ENCODE results near the gene ERO1B. TPM values are rescaled to one million over a fixed set of nuclear protein-coding genes. Genes with fewer than 3 reads are reported as not detected.

Gene ERO1B
- total RNA-seq, 2 experiments from 2014 or later = 15.2 to 16.5 TPM

DNA sequence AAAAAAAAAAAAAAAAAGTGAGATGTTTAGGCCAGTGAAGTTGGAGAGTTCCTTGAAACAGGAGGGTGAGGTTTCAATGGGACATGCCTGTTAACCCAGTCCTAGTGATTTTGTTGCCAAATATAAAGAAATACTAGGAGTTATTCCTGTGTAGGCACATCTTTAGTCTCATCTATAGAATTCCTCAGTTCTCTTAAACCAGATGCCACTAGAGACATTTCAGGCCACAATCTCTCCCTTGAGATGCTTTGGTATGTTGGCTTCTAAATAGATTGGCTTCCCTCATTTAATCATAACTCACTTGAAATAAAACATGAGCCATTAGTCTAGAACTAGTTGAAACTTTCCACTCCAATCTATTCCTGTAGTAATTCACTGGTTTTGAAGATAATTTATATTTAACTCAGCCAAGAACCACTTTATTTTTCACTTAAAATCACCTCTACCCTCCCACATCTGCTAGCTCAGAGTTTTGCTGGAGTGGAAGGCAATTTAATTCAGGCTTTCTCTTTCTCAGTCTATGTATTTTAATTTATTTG, 109.6 kb downstream of the ERO1B start:
- ChIA-PET CTCF (interaction anchor here (0.7 kb wide), 1 partner anchor 159 kb away, joined by 3 read pairs; no protein-coding TSS in a partner anchor), POLR2A (no interaction called here)
- DNase-seq = no peak
- H3K4me3 ChIP-seq (ENCODE audit: low read length) = no peak overlapping the region
- Mint-ChIP-seq H3K27ac (no peak overlapping the region), H3K4me1 (ENCODE audit: low read depth) (no peaks in the 10 kb centered on the region), H3K4me3 (no peak overlapping the region), H3K27me3 (no peaks in the 10 kb centered on the region), H3K36me3 (ENCODE audit: low read depth) (no peaks in the 10 kb centered on the region), H3K9me3 (no peaks in the 10 kb centered on the region)
- no peaks in the 10 kb centered on the region for H3K4me1 ChIP-seq (ENCODE audit: insufficient read depth, low read length)
- no peaks in the 10 kb centered on the region for H3K9me3 ChIP-seq (ENCODE audit: control insufficient read depth in 1 of 2, insufficient read depth in 1 of 2, low read length in 2 of 2)
- TF ChIP-seq, protein P1, sequence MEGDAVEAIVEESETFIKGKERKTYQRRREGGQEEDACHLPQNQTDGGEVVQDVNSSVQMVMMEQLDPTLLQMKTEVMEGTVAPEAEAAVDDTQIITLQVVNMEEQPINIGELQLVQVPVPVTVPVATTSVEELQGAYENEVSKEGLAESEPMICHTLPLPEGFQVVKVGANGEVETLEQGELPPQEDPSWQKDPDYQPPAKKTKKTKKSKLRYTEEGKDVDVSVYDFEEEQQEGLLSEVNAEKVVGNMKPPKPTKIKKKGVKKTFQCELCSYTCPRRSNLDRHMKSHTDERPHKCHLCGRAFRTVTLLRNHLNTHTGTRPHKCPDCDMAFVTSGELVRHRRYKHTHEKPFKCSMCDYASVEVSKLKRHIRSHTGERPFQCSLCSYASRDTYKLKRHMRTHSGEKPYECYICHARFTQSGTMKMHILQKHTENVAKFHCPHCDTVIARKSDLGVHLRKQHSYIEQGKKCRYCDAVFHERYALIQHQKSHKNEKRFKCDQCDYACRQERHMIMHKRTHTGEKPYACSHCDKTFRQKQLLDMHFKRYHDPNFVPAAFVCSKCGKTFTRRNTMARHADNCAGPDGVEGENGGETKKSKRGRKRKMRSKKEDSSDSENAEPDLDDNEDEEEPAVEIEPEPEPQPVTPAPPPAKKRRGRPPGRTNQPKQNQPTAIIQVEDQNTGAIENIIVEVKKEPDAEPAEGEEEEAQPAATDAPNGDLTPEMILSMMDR (IDR thresholded peaks at IDR 0.05) = no peak
- no peaks in the 10 kb centered on the region for H3K27me3 ChIP-seq (ENCODE audit: control insufficient read depth in 1 of 2, insufficient read depth in 2 of 2, low read length in 2 of 2)
- intact Hi-C loops (cut with DNase I, micrococcal nuclease) = no loop called here
- ATAC-seq (ENCODE audit: poor library complexity) = no peak
- no peak overlapping the region for H3K27ac ChIP-seq (ENCODE audit: low read depth in 1 of 2, low read length in 2 of 2)
- H3K36me3 ChIP-seq (ENCODE audit: insufficient read depth, low read length) = no peaks in the 10 kb centered on the region

DNA sequence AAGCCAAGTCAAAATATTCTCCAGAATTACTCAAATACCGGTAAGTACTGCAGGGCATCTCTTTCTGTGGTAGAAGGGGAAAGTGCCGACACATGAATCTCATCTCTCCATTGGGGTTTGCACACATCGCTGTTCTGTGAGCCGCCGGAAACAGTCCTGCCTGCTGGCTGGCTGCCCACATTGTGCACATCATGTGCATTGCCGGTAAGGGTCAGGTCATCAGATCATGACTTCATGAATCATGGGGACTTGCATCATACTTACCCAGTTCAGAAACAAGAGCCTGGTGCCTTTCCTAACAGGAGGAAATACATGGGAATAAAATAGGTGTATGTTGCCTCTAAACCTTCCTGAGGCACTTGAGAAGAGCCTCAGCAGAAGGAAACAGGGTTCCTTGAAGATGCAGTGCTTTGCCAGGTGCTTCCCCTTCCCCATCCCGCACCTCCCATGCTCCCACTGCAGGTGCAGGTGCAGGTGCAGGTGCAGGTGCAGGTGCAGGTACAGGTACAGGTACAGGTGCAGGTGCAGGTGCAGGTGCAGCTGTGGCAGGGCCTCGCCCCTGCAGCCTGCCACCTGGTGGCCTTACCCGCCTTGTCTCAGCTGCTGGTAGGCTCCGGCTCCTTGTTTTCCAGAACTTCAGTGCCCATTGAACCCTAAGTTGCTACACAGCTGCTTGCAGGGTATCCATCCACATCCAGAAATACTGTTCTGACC, 112.9 kb downstream of the ERO1B start:
- H3K36me3 ChIP-seq (ENCODE audit: insufficient read depth, low read length) = no peaks in the 10 kb centered on the region
- peak in 3 of 14 experiments; percentile 26 to 34 (median 32) for DNase-seq
- H3K27ac Mint-ChIP-seq = no peak overlapping the region
- TF ChIP-seq, protein P1 (IDR thresholded peaks at IDR 0.05) = no peak
- no peak overlapping the region for H3K4me3 ChIP-seq (ENCODE audit: low read length)
- ChIA-PET POLR2A (no interaction called here), CTCF (no interaction called here)
- H3K9me3 ChIP-seq (ENCODE audit: control insufficient read depth in 1 of 2, insufficient read depth in 1 of 2, low read length in 2 of 2) = no peaks in the 10 kb centered on the region
- no peaks in the 10 kb centered on the region for H3K4me1 ChIP-seq (ENCODE audit: insufficient read depth, low read length)
- no peaks in the 10 kb centered on the region for H3K27me3 Mint-ChIP-seq
- no peaks in the 10 kb centered on the region for H3K9me3 Mint-ChIP-seq
- no peak for ATAC-seq (ENCODE audit: poor library complexity)
- H3K4me3 Mint-ChIP-seq = no peak overlapping the region
- H3K27me3 ChIP-seq (ENCODE audit: control insufficient read depth in 1 of 2, insufficient read depth in 2 of 2, low read length in 2 of 2) = no peaks in the 10 kb centered on the region
- intact Hi-C loops (cut with DNase I, micrococcal nuclease) = no loop called here
- peaks cover 5% of the 10 kb centered on the region for H3K36me3 Mint-ChIP-seq (ENCODE audit: low read depth)
- H3K4me1 Mint-ChIP-seq (ENCODE audit: low read depth) = no peaks in the 10 kb centered on the region
- no peak overlapping the region for H3K27ac ChIP-seq (ENCODE audit: low read depth in 1 of 2, low read length in 2 of 2)

DNA sequence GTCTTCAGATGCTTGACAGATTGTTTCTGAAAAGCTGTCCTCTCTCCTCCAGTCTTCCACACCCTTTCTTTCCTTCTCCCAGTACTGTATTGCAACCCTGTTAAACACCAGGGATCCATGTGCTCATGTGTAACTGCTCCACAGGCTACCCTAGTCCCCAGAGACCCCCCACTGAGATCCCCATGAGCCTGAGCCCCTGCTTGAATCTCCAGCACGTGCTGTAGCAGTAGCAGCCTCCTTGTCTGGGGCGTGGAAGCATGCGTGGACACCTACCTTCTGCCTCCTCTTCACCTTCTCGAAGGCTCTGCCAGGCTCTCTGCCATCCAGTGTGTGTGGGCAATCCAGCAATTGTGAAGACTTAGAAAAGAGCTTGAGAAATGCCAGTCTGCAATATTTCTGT, 114.2 kb downstream of the ERO1B start:
- Mint-ChIP-seq H3K27me3 (no peaks in the 10 kb centered on the region), H3K27ac (no peak overlapping the region), H3K9me3 (no peaks in the 10 kb centered on the region), H3K4me1 (ENCODE audit: low read depth) (no peaks in the 10 kb centered on the region), H3K4me3 (no peak overlapping the region), H3K36me3 (ENCODE audit: low read depth) (peaks cover 13% of the 10 kb centered on the region)
- TF ChIP-seq, protein P1 (IDR thresholded peaks at IDR 0.05) = no peak
- ATAC-seq (ENCODE audit: poor library complexity) (no peak), DNase-seq (peak in 1 of 14 experiments; percentile 12)
- Histone ChIP-seq H3K36me3 (ENCODE audit: insufficient read depth, low read length) (no peaks in the 10 kb centered on the region), H3K4me1 (ENCODE audit: insufficient read depth, low read length) (no peaks in the 10 kb centered on the region), H3K27me3 (ENCODE audit: control insufficient read depth in 1 of 2, insufficient read depth in 2 of 2, low read length in 2 of 2) (no peaks in the 10 kb centered on the region), H3K9me3 (ENCODE audit: control insufficient read depth in 1 of 2, insufficient read depth in 1 of 2, low read length in 2 of 2) (peaks cover 0 to 3% of the 10 kb centered on the region in 2 experiments), H3K27ac (ENCODE audit: low read depth in 1 of 2, low read length in 2 of 2) (no peak overlapping the region), H3K4me3 (ENCODE audit: low read length) (no peak overlapping the region)
- ChIA-PET POLR2A (no interaction called here), CTCF (no interaction called here)
- intact Hi-C loops (cut with DNase I, micrococcal nuclease) = no loop called here

All from CD4-positive, alpha-beta T cell (primary cell).